NCI-H748 (cell line): ENCODE results near the gene HTR1B.
A peak's percentile ranks its signal among the peaks of the same experiment; 100 is the strongest.

Experiments
- DNase-seq: peaks from one replicate; lab custom pipeline; 2025; ENCODE audit not compliant: unreplicated experiment; lab: John Stamatoyannopoulos, UW

Gene HTR1B

GRCh38 chr6:77463308-77463860, at the start of gene HTR1B:
Gene HTR1B (minus strand): TSS chr6:77463491. CDS start chr6:77463403, 88 bp downstream.
- DNase-seq: peak; percentile 81

- DNase-seq: no peak
Observed at GRCh38 chr6:77512554-77512953, 49.3 kb upstream of the HTR1B start.

- no peak for DNase-seq
Observed at GRCh38 chr6:77511860-77512259, 48.6 kb upstream of the HTR1B start.

GRCh38 chr6:77502981-77503380, 39.7 kb upstream of the HTR1B start:
- no peak for DNase-seq

GRCh38 chr6:77492530-77492929, 29.2 kb upstream of the HTR1B start:
- no peak for DNase-seq

GRCh38 chr6:77487808-77488425, 24.6 kb upstream of the HTR1B start:
- no peak for DNase-seq

GRCh38 chr6:77482981-77483380, 19.7 kb upstream of the HTR1B start:
- no peak for DNase-seq

GRCh38 chr6:77474973-77475372, 11.7 kb upstream of the HTR1B start:
- DNase-seq: no peak

- DNase-seq: no peak
Observed at GRCh38 chr6:77474286-77474956, 11.1 kb upstream of the HTR1B start.

GRCh38 chr6:77470983-77471382, 7.7 kb upstream of the HTR1B start:
- no peak for DNase-seq

- no peak for DNase-seq
Observed at GRCh38 chr6:77468939-77469338, 5.6 kb upstream of the HTR1B start.

- peak; percentile 48 for DNase-seq
Observed at GRCh38 chr6:77466451-77467437, 3.5 kb upstream of the HTR1B start.

GRCh38 chr6:77466055-77466450, 2.8 kb upstream of the HTR1B start:
- peak; percentile 83 for DNase-seq

GRCh38 chr6:77464495-77464867, 1.2 kb upstream of the HTR1B start:
- DNase-seq: no peak

GRCh38 chr6:77463861-77464494, 687 bp upstream of the HTR1B start:
- peak; percentile 76 for DNase-seq

- DNase-seq: peak; percentile 78
Observed at GRCh38 chr6:77462359-77463307, 658 bp downstream of the HTR1B start.

GRCh38 chr6:77461796-77462195, 1.5 kb downstream of the HTR1B start:
- DNase-seq: no peak

GRCh38 chr6:77458421-77458820, 4.9 kb downstream of the HTR1B start:
- no peak for DNase-seq

GRCh38 chr6:77457720-77458349, 5.5 kb downstream of the HTR1B start:
- peak; percentile 81 for DNase-seq
